Adipocyte (in vitro differentiated cells): ENCODE results near the gene NUDT16L1.

ENCODE experiments used
- DNase-seq: peaks from one replicate; pipeline ENCODE4 v3.0.0-alpha.2; 2015; ENCODE audit warnings: low read depth
- H3K27me3 ChIP-seq: replicated peaks from 2 replicates; pipeline ENCODE4 v1.7.0; 2013; ENCODE audit warnings: mild to moderate bottlenecking, low read length, moderate library complexity; ENCODE audit not compliant: control insufficient read depth, insufficient read depth
- H3K36me3 ChIP-seq: 2 replicates; pipeline ENCODE4 v1.7.0; 2013; ENCODE audit warnings: low read length, mild to moderate bottlenecking, moderate library complexity; ENCODE audit not compliant: control insufficient read depth, insufficient read depth, severe bottlenecking
- H3K4me1 ChIP-seq: 2 replicates; pipeline ENCODE4 v1.7.0; 2013; ENCODE audit warnings: mild to moderate bottlenecking, low read length, moderate library complexity; ENCODE audit not compliant: control insufficient read depth, insufficient read depth
- H3K4me3 ChIP-seq: 2 replicates; pipeline ENCODE4 v1.7.0; 2013; ENCODE audit warnings: mild to moderate bottlenecking, low read length, moderate library complexity
- H3K9ac ChIP-seq: 2 replicates; pipeline ENCODE4 v1.7.0; 2013; ENCODE audit warnings: mild to moderate bottlenecking, low read length, moderate library complexity
- H3K9me3 ChIP-seq: 2 replicates; pipeline ENCODE4 v1.7.0; 2013; ENCODE audit warnings: mild to moderate bottlenecking, low read length, moderate library complexity; ENCODE audit not compliant: control insufficient read depth

NUDT16L1 gene

GRCh38 chr16:4686497-4687210 is 6.7 kb upstream of the NUDT16L1 start:
- no peak for DNase-seq
- Histone ChIP-seq H3K4me1 (no peaks in the 10 kb centered on the region), H3K27me3 (no peaks in the 10 kb centered on the region), H3K36me3 (peaks cover 54% of the 10 kb centered on the region), H3K9ac (no peak overlapping the region), H3K9me3 (no peaks in the 10 kb centered on the region), H3K4me3 (no peak overlapping the region)

GRCh38 chr16:4687416-4687815 is 5.9 kb upstream of the NUDT16L1 start:
- Histone ChIP-seq H3K4me1 (peaks cover 3% of the 10 kb centered on the region), H3K9me3 (no peaks in the 10 kb centered on the region), H3K27me3 (no peaks in the 10 kb centered on the region), H3K36me3 (peaks cover 47% of the 10 kb centered on the region), H3K9ac (no peak overlapping the region), H3K4me3 (no peak overlapping the region)
- DNase-seq = no peak

- Histone ChIP-seq H3K4me3 (no peak overlapping the region), H3K4me1 (peaks cover 10% of the 10 kb centered on the region), H3K27me3 (no peaks in the 10 kb centered on the region), H3K9ac (no peak overlapping the region), H3K9me3 (no peaks in the 10 kb centered on the region), H3K36me3 (peaks cover 41% of the 10 kb centered on the region)
- no peak for DNase-seq
Measured at GRCh38 chr16:4687946-4688673, 5.3 kb upstream of the NUDT16L1 start.

- peaks cover 10% of the 10 kb centered on the region for H3K4me1 ChIP-seq
- no peaks in the 10 kb centered on the region for H3K9me3 ChIP-seq
- peaks cover 36% of the 10 kb centered on the region for H3K36me3 ChIP-seq
- H3K9ac ChIP-seq = no peak overlapping the region
- H3K27me3 ChIP-seq = no peaks in the 10 kb centered on the region
- DNase-seq = no peak
- H3K4me3 ChIP-seq = no peak overlapping the region
Measured at GRCh38 chr16:4688674-4689045, 4.7 kb upstream of the NUDT16L1 start.

GRCh38 chr16:4689091-4689671 is 4.2 kb upstream of the NUDT16L1 start:
- H3K27me3 ChIP-seq = no peaks in the 10 kb centered on the region
- H3K36me3 ChIP-seq = peaks cover 32% of the 10 kb centered on the region
- H3K4me3 ChIP-seq = no peak overlapping the region
- H3K9me3 ChIP-seq = no peaks in the 10 kb centered on the region
- H3K4me1 ChIP-seq = peaks cover 10% of the 10 kb centered on the region
- no peak overlapping the region for H3K9ac ChIP-seq
- no peak for DNase-seq

- Histone ChIP-seq H3K4me3 (no peak overlapping the region), H3K9ac (no peak overlapping the region), H3K9me3 (no peaks in the 10 kb centered on the region), H3K36me3 (peaks cover 23% of the 10 kb centered on the region), H3K27me3 (no peaks in the 10 kb centered on the region), H3K4me1 (peaks cover 15% of the 10 kb centered on the region)
- no peak for DNase-seq
Measured at GRCh38 chr16:4689864-4690704, 3.3 kb upstream of the NUDT16L1 start.

GRCh38 chr16:4690946-4691665 is 2.3 kb upstream of the NUDT16L1 start:
- Histone ChIP-seq H3K4me1 (peaks cover 25% of the 10 kb centered on the region), H3K9me3 (no peaks in the 10 kb centered on the region), H3K9ac (no peak overlapping the region), H3K36me3 (peaks cover 25% of the 10 kb centered on the region), H3K27me3 (no peaks in the 10 kb centered on the region), H3K4me3 (no peak overlapping the region)
- no peak for DNase-seq

GRCh38 chr16:4691666-4692412 is 1.5 kb upstream of the NUDT16L1 start:
- no peak overlapping the region for H3K4me3 ChIP-seq
- no peak for DNase-seq
- H3K36me3 ChIP-seq = peaks cover 29% of the 10 kb centered on the region
- no peaks in the 10 kb centered on the region for H3K27me3 ChIP-seq
- H3K9ac ChIP-seq = no peak overlapping the region
- no peaks in the 10 kb centered on the region for H3K9me3 ChIP-seq
- peaks cover 26% of the 10 kb centered on the region for H3K4me1 ChIP-seq

GRCh38 chr16:4692460-4693295 is 684 bp upstream of the NUDT16L1 start:
- Histone ChIP-seq H3K27me3 (no peaks in the 10 kb centered on the region), H3K36me3 (peaks cover 27% of the 10 kb centered on the region), H3K4me1 (peaks cover 26% of the 10 kb centered on the region), H3K4me3 (peak overlapping the region; percentile 91), H3K9me3 (no peaks in the 10 kb centered on the region), H3K9ac (peak overlapping the region; percentile 76)
- DNase-seq = no peak
